Sciatic nerve (tissue), 2 donors: ENCODE results near the gene ANKRD45. TPM values are rescaled to one million over a fixed set of nuclear protein-coding genes. Genes with fewer than 3 reads are reported as not detected.
"Not testable (repeated sequence)": the region's sequence is repeated elsewhere in the genome, so short reads cannot be mapped to it uniquely, and the experiment has no call there.

Experiments used
- ATAC-seq: fragments of 200-7000 bp; cut with Tn5 transposase; one replicate; pipeline ENCODE4 v1.9.1; 2020; ENCODE audit warnings: mild to moderate bottlenecking, moderate library complexity
- DNase-seq: peaks from one replicate; pipeline ENCODE4 v3.0.0-alpha.2; 2020; ENCODE audit warnings: low spot score
- intact Hi-C: fragments of 100-400 bp; cut with DNase I; formaldehyde crosslinking; loops from one replicate; pipeline ENCODE4 v1.14.2; 2022
- total RNA-seq: library from RNA; stranded (reverse); fragmentation: NEBNext Ultra II Directional; extraction: Animal tissue kit (Norgen Biotek cat#: 25700); gene quantifications from one replicate; pipeline ENCODE4 v1.2.1, GENCODE V29; 2021
- donor health status: DM: no; HTN: no; CAD: no.
- donor health status: DM: no; HTN: no; CAD: no.

ANKRD45 gene, protein sequence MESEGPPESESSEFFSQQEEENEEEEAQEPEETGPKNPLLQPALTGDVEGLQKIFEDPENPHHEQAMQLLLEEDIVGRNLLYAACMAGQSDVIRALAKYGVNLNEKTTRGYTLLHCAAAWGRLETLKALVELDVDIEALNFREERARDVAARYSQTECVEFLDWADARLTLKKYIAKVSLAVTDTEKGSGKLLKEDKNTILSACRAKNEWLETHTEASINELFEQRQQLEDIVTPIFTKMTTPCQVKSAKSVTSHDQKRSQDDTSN
- 1.5 TPM for total RNA-seq

- ATAC-seq (peak; percentile 65), DNase-seq (no peak)
- intact Hi-C loops = no loop called here
Observed at GRCh38 chr1:173669491-173669941, at the start of gene ANKRD45. ANKRD45 (minus strand) TSS chr1:173669851; CDS start chr1:173659418, 10,433 bp downstream.

DNA sequence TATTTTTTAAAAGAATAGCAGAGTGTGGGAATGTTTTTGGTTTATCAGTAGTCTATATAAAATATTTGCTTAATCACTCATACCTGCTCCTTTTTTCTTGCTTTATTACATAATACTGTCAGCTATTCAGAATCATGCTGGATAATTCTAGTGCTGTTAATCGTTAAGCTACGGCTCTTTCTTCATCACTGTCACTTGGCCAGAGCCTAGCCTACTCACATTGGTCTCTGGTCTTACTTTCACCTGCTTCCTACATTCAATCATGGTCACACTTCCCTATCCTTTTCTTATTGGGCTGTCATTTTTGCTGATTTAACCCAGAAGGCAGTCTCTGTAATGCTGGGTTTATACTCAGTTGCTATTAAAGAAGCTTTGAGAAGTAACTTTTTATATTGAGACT, 47.6 kb upstream of the ANKRD45 start:
- ATAC-seq = no peak
- intact Hi-C loops = no loop called here
- DNase-seq = no peak

DNA sequence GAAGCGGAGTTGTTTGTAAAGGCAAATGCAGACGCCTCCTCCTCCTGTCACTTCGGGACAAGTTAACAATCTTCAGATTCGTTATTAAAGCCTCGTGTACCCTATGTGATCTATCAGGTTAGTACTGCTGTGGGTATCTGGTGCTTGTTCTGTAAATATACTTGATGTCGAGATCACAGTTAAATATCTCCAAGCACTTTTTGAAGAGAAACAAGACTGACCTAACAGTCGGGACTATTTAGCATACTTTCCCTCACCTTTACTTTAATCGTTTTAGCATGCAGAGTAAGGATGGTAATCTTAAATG, 45.8 kb upstream of the ANKRD45 start:
- intact Hi-C loops = no loop called here
- DNase-seq (no peak), ATAC-seq (no peak)

DNA sequence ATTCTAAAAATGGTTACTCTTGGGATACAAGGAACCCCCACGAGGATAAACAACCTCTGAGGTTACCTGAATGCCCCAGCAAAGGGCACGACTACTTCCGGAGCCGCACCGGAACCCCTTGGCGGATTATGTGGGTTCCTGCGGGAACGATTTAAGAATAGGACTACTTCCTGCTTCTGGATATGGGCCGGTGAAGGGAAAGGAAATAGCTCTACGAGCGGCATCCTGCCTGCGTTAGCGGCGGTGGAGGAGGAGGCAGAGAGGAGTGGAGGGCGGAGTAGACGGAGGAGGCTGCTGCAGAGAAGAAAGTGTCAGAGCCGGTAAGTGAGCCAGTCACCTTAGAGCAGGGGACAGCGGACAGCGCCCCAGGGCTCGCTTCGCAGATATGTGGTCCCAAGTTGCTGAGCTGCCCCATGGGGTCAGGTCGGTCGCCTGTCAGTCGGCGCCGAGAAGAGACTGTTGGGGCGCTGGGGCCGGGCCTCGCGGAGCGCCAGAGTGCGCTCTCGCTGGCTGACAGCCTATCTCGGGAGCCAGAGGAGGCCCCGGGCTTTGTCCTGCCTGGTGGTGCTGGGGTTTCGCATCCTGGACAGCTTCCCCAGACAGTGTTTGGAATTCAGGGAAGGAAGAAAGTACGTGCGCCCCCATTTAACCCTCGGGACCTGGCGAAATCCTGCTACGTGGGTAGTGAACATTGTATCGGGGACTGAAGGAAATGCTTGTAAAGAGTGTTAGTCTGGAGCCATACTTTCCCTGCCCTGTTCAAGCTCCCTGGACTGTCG, 45.3 kb upstream of the ANKRD45 start, which contains the start of gene KLHL20:
Gene KLHL20 (plus strand): TSS at position 223 of the 779 bp plus-strand sequence. CDS start 1,063 bp downstream, outside the sequence.
- DNase-seq (peak; percentile 82), ATAC-seq (peak; percentile 98)
- intact Hi-C loops = no loop called here

DNA sequence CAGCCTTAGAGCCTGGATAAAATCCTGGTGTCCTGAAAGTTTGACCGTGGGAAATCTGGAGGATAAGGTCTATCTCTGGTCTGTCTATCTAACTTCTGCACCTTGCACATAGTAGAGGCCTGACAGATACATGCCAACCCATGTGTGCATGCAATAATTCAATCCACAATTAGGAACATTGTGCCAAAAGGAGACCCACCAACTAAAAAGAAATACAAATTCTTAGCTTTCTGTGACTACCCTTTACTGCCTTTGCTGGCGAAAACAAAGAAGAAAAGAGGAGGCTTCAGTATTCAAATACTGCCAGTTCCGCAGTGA, 44.7 kb upstream of the ANKRD45 start:
- DNase-seq (no peak), ATAC-seq (peak; percentile 8)
- intact Hi-C loops = no loop called here

GRCh38 chr1:173708787-173709186, 39.1 kb upstream of the ANKRD45 start:
- ATAC-seq = no peak
- no peak for DNase-seq
- intact Hi-C loops = no loop called here

GRCh38 chr1:173705117-173705516, 35.5 kb upstream of the ANKRD45 start:
- intact Hi-C loops = no loop called here
- DNase-seq = no peak
- no peak for ATAC-seq

DNA sequence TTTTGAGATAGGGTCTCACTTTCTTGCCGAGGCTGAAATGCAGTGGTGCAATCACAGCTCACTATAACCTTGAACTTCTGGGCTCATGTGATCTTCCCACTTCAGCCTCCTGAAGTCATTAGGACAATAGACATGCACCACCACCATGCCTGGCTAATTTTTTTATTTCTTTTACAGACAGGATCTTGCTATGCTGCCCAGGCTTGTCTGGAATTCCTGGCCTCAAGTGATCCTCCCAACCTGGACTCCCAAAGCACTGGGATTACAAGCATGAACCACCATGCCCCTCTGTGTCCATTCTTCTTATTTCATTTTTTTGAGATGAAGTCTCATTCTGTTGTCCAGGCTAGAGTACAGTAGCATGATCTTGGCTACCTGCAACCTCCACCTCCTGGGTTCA, 33.1 kb upstream of the ANKRD45 start:
- no peak for ATAC-seq
- intact Hi-C loops = no loop called here
- no peak for DNase-seq

DNA sequence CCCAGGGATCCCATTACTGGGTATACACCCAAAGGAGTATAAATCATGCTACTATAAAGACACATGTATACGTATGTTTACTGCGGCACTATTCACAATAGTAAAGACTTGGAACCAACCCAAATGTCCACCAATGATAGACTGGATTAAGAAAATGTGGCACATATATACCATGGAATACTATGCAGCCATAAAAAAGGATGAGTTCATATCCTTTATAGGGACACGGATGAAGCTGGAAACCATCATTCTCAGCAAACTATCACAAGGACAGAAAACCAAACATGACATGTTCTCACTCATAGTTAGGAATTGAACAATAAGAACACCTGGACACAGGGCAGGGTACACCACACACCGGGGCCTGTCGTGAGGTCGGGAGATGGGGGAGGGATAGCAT, 31.6 kb upstream of the ANKRD45 start:
- not testable (repeated sequence) for ATAC-seq

DNA sequence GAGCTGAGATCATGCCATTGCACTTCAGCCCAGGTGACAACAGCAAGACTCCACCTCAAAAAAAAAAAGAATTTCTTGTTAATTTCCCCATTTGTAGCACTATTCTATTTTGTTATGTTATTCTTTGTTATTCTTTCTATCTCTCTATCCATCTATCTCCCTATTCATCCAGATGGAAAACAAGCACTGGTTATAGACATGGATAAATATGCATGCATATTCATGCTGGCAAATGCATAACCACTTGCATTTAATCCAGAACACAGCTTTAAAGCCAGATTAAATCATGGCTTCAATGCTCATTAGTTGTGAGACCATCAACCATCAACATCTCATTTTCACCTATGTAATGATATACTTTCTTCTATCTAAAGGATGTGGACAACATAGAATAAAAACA, 23.6 kb upstream of the ANKRD45 start:
- no peak for DNase-seq
- intact Hi-C loops = no loop called here
- ATAC-seq = no peak

More for the DNA sequence above, 31.6 kb upstream of the ANKRD45 start:
- DNase-seq, intact Hi-C loops: not testable (repeated sequence)

GRCh38 chr1:173688300-173688699, 18.6 kb upstream of the ANKRD45 start:
- DNase-seq (no peak), ATAC-seq (no peak)
- intact Hi-C loops = no loop called here

DNA sequence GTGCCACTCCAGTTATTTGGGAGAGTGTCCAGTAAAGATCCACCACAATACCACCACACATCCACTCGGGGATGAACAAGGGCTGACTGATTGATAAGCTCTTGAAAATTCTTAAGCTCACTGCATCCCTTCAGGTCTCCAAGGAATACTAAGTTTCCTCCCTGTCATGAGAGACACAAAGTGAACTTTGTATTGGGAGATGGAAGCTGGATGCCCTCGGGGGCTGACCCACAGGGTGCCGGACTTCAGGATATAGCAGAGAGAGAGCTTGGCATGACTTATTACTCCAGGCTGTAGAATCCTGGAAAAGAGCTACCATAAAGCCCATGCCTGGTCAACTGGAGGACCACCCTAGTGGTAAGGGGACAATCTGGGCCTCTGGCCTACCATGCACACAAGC, 15.5 kb upstream of the ANKRD45 start:
- DNase-seq, intact Hi-C loops, ATAC-seq: not testable (repeated sequence)

DNA sequence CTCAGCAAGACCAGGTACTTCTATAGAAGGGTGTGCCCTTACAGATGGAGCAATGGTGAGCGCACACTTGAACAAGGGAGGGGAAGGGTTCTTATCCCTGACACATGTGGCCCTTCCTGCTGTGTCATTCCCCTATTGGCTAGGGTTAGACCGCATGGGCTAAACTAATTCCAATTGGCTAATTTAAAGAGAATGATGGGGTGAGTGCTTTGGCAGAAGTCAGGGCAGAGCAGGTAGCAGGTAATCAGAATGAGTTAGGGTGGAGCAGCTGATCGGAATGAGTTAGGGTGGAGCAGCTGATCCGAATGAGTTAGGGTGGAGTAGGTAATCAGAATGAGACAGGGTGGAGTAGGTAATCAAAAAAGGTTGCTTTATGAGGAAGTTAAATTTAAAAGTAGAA, 14.2 kb upstream of the ANKRD45 start:
- ATAC-seq, DNase-seq, intact Hi-C loops: not testable (repeated sequence)

DNA sequence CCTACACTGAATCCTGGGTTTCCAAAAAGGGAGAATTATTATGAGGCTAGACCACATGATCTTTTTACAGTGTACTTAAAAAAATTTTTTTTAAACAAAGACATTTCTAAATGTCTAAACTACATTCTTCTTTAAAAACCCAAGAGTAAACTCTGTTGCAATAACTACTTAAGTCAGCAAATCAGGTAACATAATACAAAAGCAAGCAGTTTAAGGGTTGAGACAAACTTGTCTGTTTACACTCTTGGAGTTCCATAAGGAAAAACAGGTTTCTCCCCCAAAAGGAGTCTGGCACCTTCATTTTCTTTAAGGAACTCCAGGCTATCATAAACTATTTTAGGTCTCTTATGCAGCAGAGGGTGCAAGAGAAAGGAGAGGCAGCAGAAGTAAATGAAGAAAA, 12.5 kb upstream of the ANKRD45 start:
- intact Hi-C loops = no loop called here
- ATAC-seq (no peak), DNase-seq (no peak)

DNA sequence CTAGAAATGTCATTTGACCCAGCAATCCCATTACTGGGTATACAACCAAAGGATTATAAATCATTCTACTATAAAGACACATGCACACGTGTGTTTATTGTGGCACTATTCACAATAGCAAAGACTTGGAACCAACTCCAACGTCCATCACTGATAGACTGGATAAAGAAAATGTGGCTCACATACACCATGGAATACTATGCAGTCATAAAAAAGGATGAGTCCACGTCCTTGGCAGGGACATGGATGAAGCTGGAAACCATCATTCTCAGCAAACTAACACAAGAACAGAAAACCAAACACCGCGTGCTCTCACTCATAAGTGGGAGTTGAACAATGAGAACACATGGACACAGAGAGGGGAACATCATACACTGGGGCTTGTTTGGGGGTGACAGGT, 10.5 kb upstream of the ANKRD45 start:
- intact Hi-C loops, DNase-seq, ATAC-seq: not testable (repeated sequence)

DNA sequence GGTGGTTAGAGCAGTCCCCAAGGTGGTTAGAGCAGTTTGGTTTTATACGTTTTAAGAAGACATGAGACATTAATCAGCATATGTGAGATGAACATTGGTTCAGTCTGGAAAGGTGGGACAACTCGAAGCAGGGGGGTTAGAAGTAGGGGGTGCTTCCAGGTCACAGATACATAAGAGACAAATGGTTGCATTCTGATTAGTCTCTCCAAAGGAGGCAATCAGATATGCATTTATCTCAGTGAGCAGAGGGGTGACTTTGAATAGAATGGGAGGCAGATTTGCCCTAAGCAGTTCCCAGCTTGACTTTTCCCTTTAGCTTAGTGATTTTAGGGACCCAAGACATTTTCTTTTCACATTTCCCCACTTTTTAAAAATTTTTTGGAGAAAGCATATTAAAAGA, 4.8 kb upstream of the ANKRD45 start:
- DNase-seq, ATAC-seq, intact Hi-C loops: not testable (repeated sequence)

DNA sequence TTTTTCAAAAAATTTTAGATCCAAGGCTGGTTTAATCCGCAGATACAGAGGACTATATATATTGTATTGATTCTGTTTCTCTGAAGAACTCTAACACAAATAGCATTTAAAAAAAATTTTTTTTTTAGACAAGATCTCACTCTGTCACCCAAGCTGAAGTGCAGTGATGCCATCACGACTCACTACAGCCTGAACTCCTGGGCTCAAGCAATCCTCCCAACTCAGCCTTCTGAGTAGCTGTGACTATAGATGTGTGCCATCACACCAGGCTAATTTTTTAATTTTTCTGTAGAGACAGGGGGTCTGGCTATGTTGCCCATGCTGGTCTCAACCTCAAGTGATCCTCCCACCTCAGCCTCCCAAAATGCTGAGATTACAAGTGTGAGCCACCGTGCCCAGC, 3.0 kb downstream of the ANKRD45 start:
- DNase-seq = no peak
- ATAC-seq = no peak
- intact Hi-C loops = no loop called here

GRCh38 chr1:173663159-173663558, 6.5 kb downstream of the ANKRD45 start:
- ATAC-seq = no peak
- intact Hi-C loops = no loop called here
- no peak for DNase-seq

DNA sequence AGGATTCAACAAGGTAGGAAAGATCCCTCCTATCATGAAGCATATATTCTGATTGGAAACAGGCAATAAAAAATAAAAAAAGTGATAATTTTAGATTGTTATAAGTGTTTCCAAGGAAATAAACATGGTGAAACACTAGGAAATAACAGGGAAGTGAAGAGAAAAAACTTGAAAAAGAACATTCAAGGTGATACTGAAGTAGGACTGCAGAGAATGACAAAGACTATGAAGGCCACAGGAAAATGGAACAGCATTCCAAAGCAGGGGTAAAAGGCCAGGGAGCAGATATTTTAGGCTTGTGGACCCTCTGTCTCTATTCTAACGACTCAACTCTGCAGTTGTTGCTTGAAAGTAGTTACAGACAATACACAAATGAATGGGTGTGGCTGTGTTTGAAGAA, 7.9 kb downstream of the ANKRD45 start:
- DNase-seq = no peak
- intact Hi-C loops = no loop called here
- no peak for ATAC-seq

- intact Hi-C loops = no loop called here
Observed at GRCh38 chr1:173661271-173661670, 8.4 kb downstream of the ANKRD45 start.

DNA sequence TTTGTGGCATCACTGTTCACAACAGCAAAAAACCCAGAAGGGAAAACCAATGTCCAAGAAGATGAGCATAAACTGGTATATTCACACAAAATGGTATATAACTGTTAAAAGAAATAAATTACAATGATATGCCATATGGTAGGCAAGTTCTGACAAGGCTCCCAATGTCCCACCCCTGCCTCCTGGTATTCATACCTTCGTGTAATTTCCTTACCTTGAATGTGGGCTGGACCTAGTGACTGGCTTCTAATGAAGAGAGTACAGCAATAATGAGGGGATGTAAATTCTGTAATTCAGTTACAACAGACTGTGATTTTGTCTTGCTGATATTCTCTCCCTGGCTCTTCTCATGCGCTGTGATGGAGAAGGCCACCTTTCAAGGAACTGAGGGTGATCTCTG, 9.3 kb downstream of the ANKRD45 start:
- intact Hi-C loops = no loop called here
- DNase-seq = no peak
- no peak for ATAC-seq

More at GRCh38 chr1:173661271-173661670, 8.4 kb downstream of the ANKRD45 start:
- ATAC-seq = no peak
- no peak for DNase-seq
